Measurements from ENCODE around the gene ABCD1. TPM values are rescaled to one million over a fixed set of nuclear protein-coding genes. Genes with fewer than 3 reads are reported as not detected.
A peak's percentile ranks its signal among the peaks of the same experiment; 100 is the strongest.

Gene ABCD1
- total RNA-seq, 1 donor from 2014 or later, result 27.2 TPM

DNA sequence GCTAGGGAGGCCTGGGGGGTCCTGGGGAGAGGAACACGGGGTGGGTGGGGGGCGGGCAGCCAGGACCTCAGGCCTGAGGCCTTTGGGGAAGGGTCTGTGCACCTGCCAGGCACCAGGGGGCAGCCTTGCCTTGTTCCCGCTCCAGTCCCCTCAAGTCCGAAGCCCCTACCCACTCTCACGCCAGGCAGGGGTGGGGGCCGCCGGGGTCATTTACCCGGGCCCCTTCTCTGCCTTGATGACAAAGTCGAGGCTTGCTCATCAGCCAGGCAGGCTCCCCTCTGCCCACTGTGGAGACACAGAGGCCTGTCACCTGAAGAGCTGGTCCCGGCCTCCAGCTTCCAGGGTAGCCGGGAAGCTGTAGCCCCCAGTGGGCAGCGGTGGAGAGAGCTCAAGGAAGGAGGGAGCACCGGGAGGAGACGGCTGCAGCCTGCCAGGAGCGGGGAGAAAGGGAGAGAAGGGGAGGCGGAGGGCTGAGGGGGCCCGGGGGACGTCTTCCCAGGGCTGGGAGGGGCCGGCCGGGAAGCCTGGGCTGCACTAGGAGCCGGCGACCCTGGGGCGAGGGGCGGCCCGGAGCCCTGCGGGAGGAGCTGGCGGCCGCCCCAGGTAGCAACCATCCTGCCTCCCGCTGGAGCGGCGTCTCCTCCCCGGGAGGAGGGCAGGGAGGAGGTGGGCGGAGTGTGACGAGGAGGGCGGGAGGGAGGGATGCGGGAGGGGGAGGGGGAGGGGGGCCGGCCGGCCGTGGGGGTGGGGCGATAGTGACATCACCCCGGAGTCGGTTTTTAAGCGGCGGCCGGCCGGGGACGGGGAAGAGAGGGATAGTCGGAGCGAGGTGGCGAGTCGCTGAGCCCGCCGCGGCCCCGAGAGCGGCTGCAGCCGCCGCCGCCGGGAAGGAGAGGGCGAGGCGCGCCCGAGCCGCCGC lies 37.3 kb upstream of the ABCD1 start, which contains the start of gene SLC6A8:
SLC6A8 (plus strand) TSS at position 806 of the 919 bp plus-strand sequence. CDS start 649 bp downstream, outside the sequence.
- H3K4me1 Mint-ChIP-seq (ENCODE audit: low read depth, unreplicated experiment), result peaks cover 2% of the 10 kb centered on the region
- Histone ChIP-seq H3K4me3 (ENCODE audit: insufficient read depth, low read depth, low read length) (peak within 1 kb of the TSS; percentile 33), H3K79me2 (ENCODE audit: insufficient read depth, low read length) (peaks cover 5% of the 10 kb centered on the region), H3K4me2 (ENCODE audit: low read length) (peak within 1 kb of the TSS; percentile 68), H3K27ac (ENCODE audit: low read depth, low read length) (no peak within 1 kb of the TSS), H3K36me3 (ENCODE audit: insufficient read depth, low read length) (no peaks in the 10 kb centered on the region), H3K4me1 (ENCODE audit: insufficient read depth, low read length) (peaks cover 11% of the 10 kb centered on the region), H4K20me1 (ENCODE audit: insufficient read depth, low read length) (peaks cover 10% of the 10 kb centered on the region), H3K27me3 (ENCODE audit: insufficient read depth, low read length) (no peaks in the 10 kb centered on the region), H3K9me3 (ENCODE audit: insufficient read depth, low read depth, low read length) (no peaks in the 10 kb centered on the region), H2AFZ (ENCODE audit: low read depth, low read length) (no peak within 1 kb of the TSS), H3K9ac (ENCODE audit: low read length) (peak within 1 kb of the TSS; percentile 48)
- FAIRE-seq (no peak), DNase-seq (ENCODE audit: low read depth) (peak; percentile 26)
- TF ChIP-seq, protein P1, sequence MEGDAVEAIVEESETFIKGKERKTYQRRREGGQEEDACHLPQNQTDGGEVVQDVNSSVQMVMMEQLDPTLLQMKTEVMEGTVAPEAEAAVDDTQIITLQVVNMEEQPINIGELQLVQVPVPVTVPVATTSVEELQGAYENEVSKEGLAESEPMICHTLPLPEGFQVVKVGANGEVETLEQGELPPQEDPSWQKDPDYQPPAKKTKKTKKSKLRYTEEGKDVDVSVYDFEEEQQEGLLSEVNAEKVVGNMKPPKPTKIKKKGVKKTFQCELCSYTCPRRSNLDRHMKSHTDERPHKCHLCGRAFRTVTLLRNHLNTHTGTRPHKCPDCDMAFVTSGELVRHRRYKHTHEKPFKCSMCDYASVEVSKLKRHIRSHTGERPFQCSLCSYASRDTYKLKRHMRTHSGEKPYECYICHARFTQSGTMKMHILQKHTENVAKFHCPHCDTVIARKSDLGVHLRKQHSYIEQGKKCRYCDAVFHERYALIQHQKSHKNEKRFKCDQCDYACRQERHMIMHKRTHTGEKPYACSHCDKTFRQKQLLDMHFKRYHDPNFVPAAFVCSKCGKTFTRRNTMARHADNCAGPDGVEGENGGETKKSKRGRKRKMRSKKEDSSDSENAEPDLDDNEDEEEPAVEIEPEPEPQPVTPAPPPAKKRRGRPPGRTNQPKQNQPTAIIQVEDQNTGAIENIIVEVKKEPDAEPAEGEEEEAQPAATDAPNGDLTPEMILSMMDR (IDR thresholded peaks at IDR 0.05; ENCODE audit: insufficient read depth, low read depth, low read length), result no peak
- no peak for TF ChIP-seq EZH2 (IDR thresholded peaks at IDR 0.05; ENCODE audit: insufficient read depth, low read length)
- no peaks in the 10 kb centered on the region for H3K27me3 Mint-ChIP-seq (ENCODE audit: low read depth, unreplicated experiment)
- H3K36me3 Mint-ChIP-seq (ENCODE audit: low read depth, unreplicated experiment), result no peaks in the 10 kb centered on the region
- no peaks in the 10 kb centered on the region for H3K9me3 Mint-ChIP-seq (ENCODE audit: unreplicated experiment)
- H3K27ac Mint-ChIP-seq (ENCODE audit: unreplicated experiment), result no peak within 1 kb of the TSS
- H3K4me3 Mint-ChIP-seq (ENCODE audit: unreplicated experiment), result peak within 1 kb of the TSS; percentile 68

DNA sequence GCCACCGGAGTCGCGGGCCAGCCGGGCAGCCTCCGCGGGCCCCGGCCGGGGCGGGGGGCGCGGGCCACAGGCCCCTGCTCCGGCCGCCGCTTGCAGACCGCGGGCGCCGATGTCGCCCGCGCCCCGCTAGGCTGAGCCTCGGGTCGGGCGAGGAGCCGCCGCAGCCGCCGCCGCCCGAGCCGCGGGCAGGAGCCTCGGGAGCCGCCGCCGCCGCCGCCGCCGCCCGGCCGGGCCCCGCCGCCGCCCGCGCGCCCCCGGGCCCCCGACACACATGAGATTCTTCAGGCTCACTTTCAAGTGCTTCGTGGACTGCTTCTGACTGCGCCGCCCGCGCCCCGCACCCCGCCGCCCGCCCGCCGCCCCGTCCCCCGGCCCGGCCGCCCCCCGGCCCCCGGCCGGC lies 36.6 kb upstream of the ABCD1 start:
- no peaks in the 10 kb centered on the region for H3K36me3 ChIP-seq (ENCODE audit: insufficient read depth, low read length)
- Mint-ChIP-seq H3K4me3 (ENCODE audit: unreplicated experiment) (no peak overlapping the region), H3K36me3 (ENCODE audit: low read depth, unreplicated experiment) (no peaks in the 10 kb centered on the region), H3K4me1 (ENCODE audit: low read depth, unreplicated experiment) (peaks cover 2% of the 10 kb centered on the region), H3K27ac (ENCODE audit: unreplicated experiment) (no peak overlapping the region), H3K9me3 (ENCODE audit: unreplicated experiment) (no peaks in the 10 kb centered on the region), H3K27me3 (ENCODE audit: low read depth, unreplicated experiment) (no peaks in the 10 kb centered on the region)
- TF ChIP-seq EZH2 (IDR thresholded peaks at IDR 0.05; ENCODE audit: insufficient read depth, low read length), result no peak
- TF ChIP-seq, protein P1 (IDR thresholded peaks at IDR 0.05; ENCODE audit: insufficient read depth, low read depth, low read length), result no peak
- no peak overlapping the region for H2AFZ ChIP-seq (ENCODE audit: low read depth, low read length)
- no peak overlapping the region for H3K4me2 ChIP-seq (ENCODE audit: low read length)
- peaks cover 10% of the 10 kb centered on the region for H4K20me1 ChIP-seq (ENCODE audit: insufficient read depth, low read length)
- H3K4me3 ChIP-seq (ENCODE audit: insufficient read depth, low read depth, low read length), result no peak overlapping the region
- no peaks in the 10 kb centered on the region for H3K27me3 ChIP-seq (ENCODE audit: insufficient read depth, low read length)
- no peak overlapping the region for H3K27ac ChIP-seq (ENCODE audit: low read depth, low read length)
- no peaks in the 10 kb centered on the region for H3K9me3 ChIP-seq (ENCODE audit: insufficient read depth, low read depth, low read length)
- peaks cover 11% of the 10 kb centered on the region for H3K4me1 ChIP-seq (ENCODE audit: insufficient read depth, low read length)
- no peak overlapping the region for H3K9ac ChIP-seq (ENCODE audit: low read length)
- DNase-seq (ENCODE audit: low read depth), result no peak
- FAIRE-seq, result no peak
- H3K79me2 ChIP-seq (ENCODE audit: insufficient read depth, low read length), result peaks cover 5% of the 10 kb centered on the region

DNA sequence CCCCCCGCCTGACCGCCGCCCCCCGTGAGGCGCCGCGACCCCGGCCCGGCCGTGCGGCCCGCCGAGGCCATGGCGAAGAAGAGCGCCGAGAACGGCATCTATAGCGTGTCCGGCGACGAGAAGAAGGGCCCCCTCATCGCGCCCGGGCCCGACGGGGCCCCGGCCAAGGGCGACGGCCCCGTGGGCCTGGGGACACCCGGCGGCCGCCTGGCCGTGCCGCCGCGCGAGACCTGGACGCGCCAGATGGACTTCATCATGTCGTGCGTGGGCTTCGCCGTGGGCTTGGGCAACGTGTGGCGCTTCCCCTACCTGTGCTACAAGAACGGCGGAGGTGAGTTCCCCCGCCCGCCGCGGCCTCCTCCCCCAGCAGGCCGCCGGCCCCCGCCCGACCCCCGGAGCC lies 36.1 kb upstream of the ABCD1 start:
- H3K27ac Mint-ChIP-seq (ENCODE audit: unreplicated experiment), result no peak overlapping the region
- H3K4me3 ChIP-seq (ENCODE audit: insufficient read depth, low read depth, low read length), result peak overlapping the region; percentile 33
- no peak overlapping the region for H3K4me3 Mint-ChIP-seq (ENCODE audit: unreplicated experiment)
- no peaks in the 10 kb centered on the region for H3K27me3 Mint-ChIP-seq (ENCODE audit: low read depth, unreplicated experiment)
- H3K4me2 ChIP-seq (ENCODE audit: low read length), result peak overlapping the region; percentile 68
- peaks cover 5% of the 10 kb centered on the region for H3K79me2 ChIP-seq (ENCODE audit: insufficient read depth, low read length)
- peak overlapping the region; percentile 48 for H3K9ac ChIP-seq (ENCODE audit: low read length)
- H3K27ac ChIP-seq (ENCODE audit: low read depth, low read length), result no peak overlapping the region
- H3K27me3 ChIP-seq (ENCODE audit: insufficient read depth, low read length), result no peaks in the 10 kb centered on the region
- DNase-seq (ENCODE audit: low read depth) (no peak), FAIRE-seq (no peak)
- H3K36me3 Mint-ChIP-seq (ENCODE audit: low read depth, unreplicated experiment), result no peaks in the 10 kb centered on the region
- TF ChIP-seq, protein P1 (IDR thresholded peaks at IDR 0.05; ENCODE audit: insufficient read depth, low read depth, low read length), result no peak
- no peak for TF ChIP-seq EZH2 (IDR thresholded peaks at IDR 0.05; ENCODE audit: insufficient read depth, low read length)
- no peaks in the 10 kb centered on the region for H3K9me3 ChIP-seq (ENCODE audit: insufficient read depth, low read depth, low read length)
- H3K36me3 ChIP-seq (ENCODE audit: insufficient read depth, low read length), result no peaks in the 10 kb centered on the region
- H2AFZ ChIP-seq (ENCODE audit: low read depth, low read length), result no peak overlapping the region
- H3K4me1 ChIP-seq (ENCODE audit: insufficient read depth, low read length), result peaks cover 11% of the 10 kb centered on the region
- H3K4me1 Mint-ChIP-seq (ENCODE audit: low read depth, unreplicated experiment), result peaks cover 2% of the 10 kb centered on the region
- no peaks in the 10 kb centered on the region for H3K9me3 Mint-ChIP-seq (ENCODE audit: unreplicated experiment)
- peaks cover 10% of the 10 kb centered on the region for H4K20me1 ChIP-seq (ENCODE audit: insufficient read depth, low read length)

Measured in astrocyte (in vitro differentiated cells and primary cell).